ENCODE data around the gene TTC36.
"Not testable (repeated sequence)": the region's sequence is repeated elsewhere in the genome, so short reads cannot be mapped to it uniquely, and the experiment has no call there.

TTC36 gene, protein sequence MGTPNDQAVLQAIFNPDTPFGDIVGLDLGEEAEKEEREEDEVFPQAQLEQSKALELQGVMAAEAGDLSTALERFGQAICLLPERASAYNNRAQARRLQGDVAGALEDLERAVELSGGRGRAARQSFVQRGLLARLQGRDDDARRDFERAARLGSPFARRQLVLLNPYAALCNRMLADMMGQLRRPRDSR

DNA sequence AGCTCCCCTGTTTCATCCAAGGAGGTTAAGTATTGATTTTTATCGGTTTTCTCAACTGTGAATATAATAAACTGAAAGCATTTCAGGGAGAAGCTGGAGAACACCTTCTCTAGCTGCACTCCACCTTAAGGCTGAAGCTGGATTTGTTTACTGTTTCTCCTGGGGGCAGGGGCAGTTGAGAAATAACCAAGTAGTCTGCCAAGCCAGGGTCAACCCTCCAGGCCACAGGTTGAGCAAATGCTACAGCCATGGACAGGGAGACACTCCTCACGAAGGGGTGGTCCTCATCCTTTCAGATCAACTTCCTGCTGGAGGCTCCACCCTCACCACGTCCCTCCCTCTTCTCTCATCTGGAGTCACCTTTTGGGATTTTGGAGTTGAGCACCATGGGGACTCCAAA lies at the start of gene TTC36:
TTC36 (plus strand) TSS at position 366 of the 400 bp plus-strand sequence; CDS start at position 387, 21 bp downstream.
- Histone ChIP-seq H3K27me3 (ENCODE audit: control insufficient read depth, insufficient read depth, low read length) (no peaks in the 10 kb centered on the region), H3K9ac (ENCODE audit: low read depth, low read length) (no peak within 1 kb of the TSS), H3K27ac (ENCODE audit: low read depth, low read length) (no peak within 1 kb of the TSS)

DNA sequence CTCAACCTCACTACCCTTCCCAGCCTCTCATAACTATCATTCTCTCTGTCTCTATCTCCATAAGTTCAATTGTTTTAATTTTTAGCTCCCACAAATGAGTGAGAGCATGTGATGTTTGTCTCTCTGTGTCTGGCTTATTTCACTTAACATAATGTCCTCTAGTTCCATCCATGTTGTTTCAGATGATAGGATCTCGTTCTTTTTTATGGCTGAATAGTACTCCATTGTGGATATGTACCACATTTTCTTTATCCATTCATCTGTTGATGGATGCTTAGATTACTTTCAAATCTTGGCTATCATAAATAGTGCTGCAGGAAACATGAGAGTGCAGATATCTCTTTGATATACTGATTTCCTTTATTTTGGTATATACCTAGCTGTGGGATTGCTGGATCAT lies 46.0 kb upstream of the TTC36 start:
- H3K27me3 ChIP-seq (ENCODE audit: control insufficient read depth, insufficient read depth, low read length); H3K4me1 ChIP-seq (ENCODE audit: control insufficient read depth, insufficient read depth, low read length); H3K4me3 ChIP-seq (ENCODE audit: low read depth, low read length); H3K9me3 ChIP-seq (ENCODE audit: control insufficient read depth, insufficient read depth, low read length); H3K27ac ChIP-seq (ENCODE audit: low read depth, low read length); H3K9ac ChIP-seq (ENCODE audit: low read depth, low read length): not testable (repeated sequence)
- peaks cover 95% of the 10 kb centered on the region for H3K36me3 ChIP-seq (ENCODE audit: control insufficient read depth, insufficient read depth, low read length)

More for the DNA sequence above, at the start of gene TTC36:
- peaks cover 32% of the 10 kb centered on the region for H3K36me3 ChIP-seq (ENCODE audit: control insufficient read depth, insufficient read depth, low read length)
- no peaks in the 10 kb centered on the region for H3K9me3 ChIP-seq (ENCODE audit: control insufficient read depth, insufficient read depth, low read length)
- H3K4me3 ChIP-seq (ENCODE audit: low read depth, low read length) = no peak within 1 kb of the TSS
- peaks cover 14% of the 10 kb centered on the region for H3K4me1 ChIP-seq (ENCODE audit: control insufficient read depth, insufficient read depth, low read length)

DNA sequence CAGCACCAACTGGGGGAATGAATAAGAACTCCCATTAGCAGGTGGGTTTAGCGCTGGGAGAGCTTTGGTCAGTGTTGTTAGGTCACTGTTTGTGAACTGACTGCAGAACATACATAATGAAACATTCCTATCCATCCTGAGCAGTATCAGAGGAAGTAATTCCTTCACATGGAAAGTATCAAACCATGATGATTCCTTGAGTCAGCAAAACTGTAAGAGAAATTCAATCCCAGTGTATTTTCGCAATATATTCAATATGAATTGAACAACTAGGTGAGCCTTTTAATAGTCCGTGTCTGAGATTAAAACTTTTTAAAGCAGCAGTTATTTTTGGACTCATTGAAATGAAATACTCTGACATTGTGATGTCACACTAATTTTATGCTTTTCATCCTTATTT lies 42.9 kb upstream of the TTC36 start:
- Histone ChIP-seq H3K9ac (ENCODE audit: low read depth, low read length) (no peak overlapping the region), H3K9me3 (ENCODE audit: control insufficient read depth, insufficient read depth, low read length) (no peaks in the 10 kb centered on the region), H3K4me3 (ENCODE audit: low read depth, low read length) (no peak overlapping the region), H3K27ac (ENCODE audit: low read depth, low read length) (no peak overlapping the region), H3K27me3 (ENCODE audit: control insufficient read depth, insufficient read depth, low read length) (no peaks in the 10 kb centered on the region), H3K36me3 (ENCODE audit: control insufficient read depth, insufficient read depth, low read length) (peaks cover 89% of the 10 kb centered on the region), H3K4me1 (ENCODE audit: control insufficient read depth, insufficient read depth, low read length) (no peaks in the 10 kb centered on the region)

DNA sequence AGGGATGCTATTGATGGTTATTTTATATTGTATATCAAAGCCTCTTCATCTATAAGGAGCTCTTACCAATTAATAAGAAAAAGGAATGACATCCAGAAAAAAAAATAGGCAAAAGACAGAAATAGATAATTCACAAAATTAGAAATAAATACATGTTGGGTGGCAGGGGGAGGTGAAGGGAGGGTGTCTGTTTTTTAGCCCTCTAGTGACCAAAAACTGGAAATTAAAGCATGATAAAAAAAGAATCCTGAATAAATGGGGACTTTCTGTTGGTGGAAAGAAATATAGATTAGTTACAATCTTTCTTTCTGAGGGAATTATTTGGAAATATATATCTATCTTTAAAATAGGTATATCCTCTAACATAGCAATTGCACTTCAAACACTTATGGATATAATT lies 42.0 kb upstream of the TTC36 start:
- no peak overlapping the region for H3K27ac ChIP-seq (ENCODE audit: low read depth, low read length)

DNA sequence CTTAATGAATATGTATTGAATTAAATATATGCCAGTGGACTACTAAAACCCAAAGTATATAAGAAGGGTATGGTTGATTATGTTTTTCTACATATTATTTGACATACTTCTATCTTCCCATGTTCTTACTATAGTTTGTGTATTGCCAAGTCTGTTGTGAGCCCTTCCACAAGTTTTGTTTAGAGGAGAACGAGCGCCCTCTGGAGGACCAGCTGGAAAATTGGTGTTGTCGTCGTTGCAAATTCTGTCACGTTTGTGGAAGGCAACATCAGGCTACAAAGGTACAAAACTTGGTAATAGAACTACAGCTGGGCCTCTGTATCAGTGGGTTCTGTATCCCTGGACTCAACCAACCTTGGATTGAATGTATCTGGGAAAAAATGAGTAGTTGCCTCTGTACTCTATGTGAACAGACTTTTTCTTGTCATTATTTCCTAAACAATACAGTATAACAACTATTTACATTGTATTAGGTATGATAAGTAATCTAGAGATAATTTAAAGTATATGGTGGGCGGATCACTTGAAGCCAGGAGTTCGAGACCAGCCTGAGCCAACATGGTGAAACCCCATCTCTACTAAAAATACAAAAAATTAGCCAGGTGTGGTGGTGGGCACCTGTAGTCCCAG lies 38.7 kb upstream of the TTC36 start:
- Histone ChIP-seq H3K27ac (ENCODE audit: low read depth, low read length) (no peak overlapping the region), H3K36me3 (ENCODE audit: control insufficient read depth, insufficient read depth, low read length) (peaks cover 91% of the 10 kb centered on the region)

More for the DNA sequence above, 42.0 kb upstream of the TTC36 start:
- H3K36me3 ChIP-seq (ENCODE audit: control insufficient read depth, insufficient read depth, low read length) = peaks cover 89% of the 10 kb centered on the region
- no peak overlapping the region for H3K4me3 ChIP-seq (ENCODE audit: low read depth, low read length)
- H3K27me3 ChIP-seq (ENCODE audit: control insufficient read depth, insufficient read depth, low read length) = no peaks in the 10 kb centered on the region
- no peak overlapping the region for H3K9ac ChIP-seq (ENCODE audit: low read depth, low read length)
- H3K4me1 ChIP-seq (ENCODE audit: control insufficient read depth, insufficient read depth, low read length) = no peaks in the 10 kb centered on the region
- no peaks in the 10 kb centered on the region for H3K9me3 ChIP-seq (ENCODE audit: control insufficient read depth, insufficient read depth, low read length)

DNA sequence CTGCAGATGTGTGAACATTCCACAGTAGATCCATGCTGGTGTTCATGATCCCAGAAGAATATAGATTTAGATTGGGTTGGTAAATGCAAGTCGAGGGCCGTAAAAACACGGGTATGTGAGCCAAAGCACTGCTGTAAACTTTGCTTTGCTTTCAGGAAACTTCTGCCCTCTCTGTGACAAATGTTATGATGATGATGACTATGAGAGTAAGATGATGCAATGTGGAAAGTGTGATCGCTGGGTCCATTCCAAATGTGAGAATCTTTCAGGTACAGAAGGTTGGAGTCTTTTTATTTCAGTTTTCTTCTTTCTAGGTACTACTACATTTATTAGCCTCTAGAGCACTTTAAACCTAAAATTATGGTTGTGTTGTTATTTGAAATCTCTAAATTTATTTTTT lies 36.2 kb upstream of the TTC36 start:
- no peaks in the 10 kb centered on the region for H3K27me3 ChIP-seq (ENCODE audit: control insufficient read depth, insufficient read depth, low read length)
- no peaks in the 10 kb centered on the region for H3K9me3 ChIP-seq (ENCODE audit: control insufficient read depth, insufficient read depth, low read length)
- no peak overlapping the region for H3K9ac ChIP-seq (ENCODE audit: low read depth, low read length)
- H3K4me1 ChIP-seq (ENCODE audit: control insufficient read depth, insufficient read depth, low read length) = no peaks in the 10 kb centered on the region
- no peak overlapping the region for H3K27ac ChIP-seq (ENCODE audit: low read depth, low read length)
- peaks cover 94% of the 10 kb centered on the region for H3K36me3 ChIP-seq (ENCODE audit: control insufficient read depth, insufficient read depth, low read length)
- H3K4me3 ChIP-seq (ENCODE audit: low read depth, low read length) = no peak overlapping the region

More for the DNA sequence above, 38.7 kb upstream of the TTC36 start:
- Histone ChIP-seq H3K4me3 (ENCODE audit: low read depth, low read length) (no peak overlapping the region), H3K9ac (ENCODE audit: low read depth, low read length) (no peak overlapping the region), H3K4me1 (ENCODE audit: control insufficient read depth, insufficient read depth, low read length) (no peaks in the 10 kb centered on the region), H3K9me3 (ENCODE audit: control insufficient read depth, insufficient read depth, low read length) (no peaks in the 10 kb centered on the region), H3K27me3 (ENCODE audit: control insufficient read depth, insufficient read depth, low read length) (no peaks in the 10 kb centered on the region)

DNA sequence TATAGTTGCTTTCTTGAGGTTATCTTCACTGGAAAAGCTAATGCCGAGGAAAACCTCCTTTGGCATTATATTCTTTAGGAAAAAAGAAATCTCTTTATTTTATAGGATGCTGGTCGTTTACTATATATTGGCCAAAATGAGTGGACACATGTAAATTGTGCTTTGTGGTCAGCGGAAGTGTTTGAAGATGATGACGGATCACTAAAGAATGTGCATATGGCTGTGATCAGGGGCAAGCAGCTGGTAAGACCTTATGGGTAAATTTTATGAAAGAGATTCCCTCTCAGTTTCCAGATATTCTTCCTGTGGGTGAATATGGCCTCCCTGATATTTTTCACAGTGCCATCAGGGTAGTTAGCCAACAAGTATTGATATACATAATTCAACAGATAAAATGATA lies 29.4 kb upstream of the TTC36 start:
- no peaks in the 10 kb centered on the region for H3K4me1 ChIP-seq (ENCODE audit: control insufficient read depth, insufficient read depth, low read length)
- no peaks in the 10 kb centered on the region for H3K27me3 ChIP-seq (ENCODE audit: control insufficient read depth, insufficient read depth, low read length)
- no peak overlapping the region for H3K4me3 ChIP-seq (ENCODE audit: low read depth, low read length)
- no peak overlapping the region for H3K27ac ChIP-seq (ENCODE audit: low read depth, low read length)
- H3K9ac ChIP-seq (ENCODE audit: low read depth, low read length) = no peak overlapping the region
- H3K36me3 ChIP-seq (ENCODE audit: control insufficient read depth, insufficient read depth, low read length) = peaks cover 98% of the 10 kb centered on the region
- no peaks in the 10 kb centered on the region for H3K9me3 ChIP-seq (ENCODE audit: control insufficient read depth, insufficient read depth, low read length)

DNA sequence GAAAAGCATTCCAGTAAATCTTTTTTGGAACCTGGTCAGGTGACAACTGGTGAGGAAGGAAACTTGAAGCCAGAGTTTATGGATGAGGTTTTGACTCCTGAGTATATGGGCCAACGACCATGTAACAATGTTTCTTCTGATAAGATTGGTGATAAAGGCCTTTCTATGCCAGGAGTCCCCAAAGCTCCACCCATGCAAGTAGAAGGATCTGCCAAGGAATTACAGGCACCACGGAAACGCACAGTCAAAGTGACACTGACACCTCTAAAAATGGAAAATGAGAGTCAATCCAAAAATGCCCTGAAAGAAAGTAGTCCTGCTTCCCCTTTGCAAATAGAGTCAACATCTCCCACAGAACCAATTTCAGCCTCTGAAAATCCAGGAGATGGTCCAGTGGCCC lies 24.1 kb upstream of the TTC36 start:
- Histone ChIP-seq H3K4me1 (ENCODE audit: control insufficient read depth, insufficient read depth, low read length) (no peaks in the 10 kb centered on the region), H3K9ac (ENCODE audit: low read depth, low read length) (no peak overlapping the region), H3K4me3 (ENCODE audit: low read depth, low read length) (no peak overlapping the region), H3K9me3 (ENCODE audit: control insufficient read depth, insufficient read depth, low read length) (no peaks in the 10 kb centered on the region), H3K27ac (ENCODE audit: low read depth, low read length) (no peak overlapping the region), H3K36me3 (ENCODE audit: control insufficient read depth, insufficient read depth, low read length) (peaks cover 100% of the 10 kb centered on the region), H3K27me3 (ENCODE audit: control insufficient read depth, insufficient read depth, low read length) (no peaks in the 10 kb centered on the region)

DNA sequence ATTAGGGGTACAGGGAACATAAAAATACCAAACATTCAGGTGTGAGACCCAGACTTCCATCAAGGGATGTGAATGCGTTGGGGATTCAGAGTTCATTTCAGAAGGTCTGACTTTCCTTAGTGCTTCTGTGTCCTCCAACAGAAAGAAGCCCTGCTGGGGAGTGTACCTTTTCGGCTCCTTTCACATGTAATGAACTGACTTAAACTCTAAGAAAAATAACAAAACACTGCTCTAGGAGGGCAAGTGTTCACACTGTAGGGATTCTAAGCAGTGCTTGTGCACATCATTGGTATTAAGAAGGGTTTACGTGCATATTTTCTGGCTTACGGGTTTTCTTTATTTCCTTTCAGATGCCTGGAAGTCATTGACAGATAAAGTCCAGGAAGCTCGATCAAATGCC lies 15.7 kb upstream of the TTC36 start:
- Histone ChIP-seq H3K27me3 (ENCODE audit: control insufficient read depth, insufficient read depth, low read length) (no peaks in the 10 kb centered on the region), H3K9ac (ENCODE audit: low read depth, low read length) (no peak overlapping the region), H3K4me1 (ENCODE audit: control insufficient read depth, insufficient read depth, low read length) (peaks cover 22% of the 10 kb centered on the region), H3K4me3 (ENCODE audit: low read depth, low read length) (no peak overlapping the region), H3K27ac (ENCODE audit: low read depth, low read length) (peak overlapping the region; percentile 73), H3K9me3 (ENCODE audit: control insufficient read depth, insufficient read depth, low read length) (no peaks in the 10 kb centered on the region), H3K36me3 (ENCODE audit: control insufficient read depth, insufficient read depth, low read length) (peaks cover 96% of the 10 kb centered on the region)

DNA sequence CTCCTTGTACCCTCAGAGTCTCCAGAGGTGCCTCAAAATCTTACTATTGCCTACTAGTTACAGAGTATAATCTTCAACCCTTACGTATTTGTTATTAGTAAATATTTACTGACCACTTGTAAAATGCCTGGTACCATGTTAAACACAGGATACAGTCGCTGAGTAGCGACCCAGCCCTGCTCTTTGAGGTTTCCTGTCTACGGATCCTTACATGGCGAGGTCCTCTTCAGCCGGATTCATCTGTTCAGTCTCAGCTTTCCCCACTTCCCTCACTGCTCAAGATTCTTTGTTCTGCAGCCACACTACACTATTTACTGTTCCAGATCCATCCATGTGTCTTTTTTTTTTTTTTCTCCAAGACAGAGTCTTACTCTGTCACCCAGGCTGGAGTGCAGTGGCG lies 13.2 kb upstream of the TTC36 start:
- Histone ChIP-seq H3K9me3 (ENCODE audit: control insufficient read depth, insufficient read depth, low read length) (no peaks in the 10 kb centered on the region), H3K4me3 (ENCODE audit: low read depth, low read length) (no peak overlapping the region), H3K27ac (ENCODE audit: low read depth, low read length) (no peak overlapping the region), H3K4me1 (ENCODE audit: control insufficient read depth, insufficient read depth, low read length) (peaks cover 22% of the 10 kb centered on the region), H3K36me3 (ENCODE audit: control insufficient read depth, insufficient read depth, low read length) (peaks cover 88% of the 10 kb centered on the region), H3K27me3 (ENCODE audit: control insufficient read depth, insufficient read depth, low read length) (no peaks in the 10 kb centered on the region), H3K9ac (ENCODE audit: low read depth, low read length) (no peak overlapping the region)

DNA sequence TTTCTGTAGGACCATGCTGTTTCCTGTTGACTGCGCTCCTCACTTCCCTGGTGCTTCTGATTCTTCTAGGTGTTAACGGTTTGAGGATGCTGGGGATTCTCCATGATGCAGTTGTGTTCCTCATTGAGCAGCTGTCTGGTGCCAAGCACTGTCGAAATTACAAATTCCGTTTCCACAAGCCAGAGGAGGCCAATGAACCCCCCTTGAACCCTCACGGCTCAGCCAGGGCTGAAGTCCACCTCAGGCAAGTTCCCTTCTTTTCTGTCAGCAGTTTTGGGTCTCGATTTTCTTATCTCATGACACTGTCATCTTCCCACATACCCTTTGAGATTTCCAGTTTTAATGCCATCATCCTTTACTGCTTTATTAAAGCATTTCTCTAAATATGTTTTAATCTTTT lies 7.7 kb upstream of the TTC36 start:
- no peak overlapping the region for H3K4me3 ChIP-seq (ENCODE audit: low read depth, low read length)
- H3K27me3 ChIP-seq (ENCODE audit: control insufficient read depth, insufficient read depth, low read length) = no peaks in the 10 kb centered on the region
- no peaks in the 10 kb centered on the region for H3K4me1 ChIP-seq (ENCODE audit: control insufficient read depth, insufficient read depth, low read length)
- no peaks in the 10 kb centered on the region for H3K9me3 ChIP-seq (ENCODE audit: control insufficient read depth, insufficient read depth, low read length)
- peaks cover 90% of the 10 kb centered on the region for H3K36me3 ChIP-seq (ENCODE audit: control insufficient read depth, insufficient read depth, low read length)
- no peak overlapping the region for H3K27ac ChIP-seq (ENCODE audit: low read depth, low read length)
- H3K9ac ChIP-seq (ENCODE audit: low read depth, low read length) = no peak overlapping the region

Data from HUES48 (cell line).